ENCODE data around the gene GRIN2C.
"Not testable (repeated sequence)": the region's sequence is repeated elsewhere in the genome, so short reads cannot be mapped to it uniquely, and the experiment has no call there.

The GRIN2C gene

GRCh38 chr17:74878658-74879057, 19.0 kb upstream of the GRIN2C start:
- no peak for DNase-seq

- DNase-seq = no peak
Observed at GRCh38 chr17:74877592-74878548, 18.2 kb upstream of the GRIN2C start.

GRCh38 chr17:74875977-74876593, 16.4 kb upstream of the GRIN2C start:
- no peak for DNase-seq

GRCh38 chr17:74875155-74875976, 15.7 kb upstream of the GRIN2C start:
- DNase-seq = no peak

GRCh38 chr17:74874615-74875037, 14.9 kb upstream of the GRIN2C start:
- no peak for DNase-seq

GRCh38 chr17:74873874-74874614, 14.4 kb upstream of the GRIN2C start:
- DNase-seq = no peak

- DNase-seq = peak; percentile 90
Observed at GRCh38 chr17:74873037-74873873, 13.6 kb upstream of the GRIN2C start.

- DNase-seq = no peak
Observed at GRCh38 chr17:74872313-74873036, 12.8 kb upstream of the GRIN2C start, which contains the start of gene FDXR. FDXR (minus strand) TSS chr17:74872994; CDS start chr17:74872944, 50 bp downstream.

GRCh38 chr17:74871356-74872076, 11.8 kb upstream of the GRIN2C start:
- no peak for DNase-seq

GRCh38 chr17:74870512-74870911, 10.8 kb upstream of the GRIN2C start:
- DNase-seq = no peak

- DNase-seq = not testable (repeated sequence)
Observed at GRCh38 chr17:74870028-74870427, 10.3 kb upstream of the GRIN2C start.

GRCh38 chr17:74868908-74869255, 9.2 kb upstream of the GRIN2C start:
- no peak for DNase-seq

- no peak for DNase-seq
Observed at GRCh38 chr17:74868251-74868907, 8.7 kb upstream of the GRIN2C start.

GRCh38 chr17:74866198-74866835, 6.6 kb upstream of the GRIN2C start:
- DNase-seq = no peak

GRCh38 chr17:74865504-74866197, 6.0 kb upstream of the GRIN2C start:
- no peak for DNase-seq

- DNase-seq = peak; percentile 5
Observed at GRCh38 chr17:74864866-74865395, 5.2 kb upstream of the GRIN2C start.

GRCh38 chr17:74864297-74864865, 4.7 kb upstream of the GRIN2C start:
- no peak for DNase-seq

Measured in DMS79 treated with DMSO at 0.1 percent for 48 hours (cell line).